Neural cell (in vitro differentiated cells): ENCODE results near the gene GMEB2. TPM values are rescaled to one million over a fixed set of nuclear protein-coding genes. Genes with fewer than 3 reads are reported as not detected.
A peak's percentile ranks its signal among the peaks of the same experiment; 100 is the strongest.

Experiments used
- H2AFZ ChIP-seq: fragments of 200-600, 300-800 bp; sonication (generic), shearing (Covaris generic); 2 replicates; pipeline ENCODE4 v1.6.0; 2014; ENCODE audit warnings: low read depth, mild to moderate bottlenecking, antibody characterized with exemption, low read length, moderate library complexity
- H3F3A ChIP-seq: fragments of 200-600 bp; shearing (Covaris generic); 2 replicates; pipeline ENCODE4 v1.6.1; 2016; ENCODE audit warnings: mild to moderate bottlenecking, moderate library complexity, mixed read lengths, antibody characterized with exemption, low read length; ENCODE audit not compliant: insufficient read depth, poor library complexity, severe bottlenecking
- H3K27ac ChIP-seq: fragments of 200-600, 300-800 bp; sonication (generic), shearing (Covaris generic); 2 replicates; pipeline ENCODE4 v1.5.1; 2014; ENCODE audit warnings: mild to moderate bottlenecking, low read length, moderate library complexity
- H3K27me3 ChIP-seq: fragments of 300-800, 200-600 bp; sonication (generic), shearing (Covaris generic); 2 replicates; pipeline ENCODE4 v1.6.0; 2014; ENCODE audit warnings: mild to moderate bottlenecking, low read depth, low read length, moderate library complexity; ENCODE audit not compliant: insufficient read depth
- H3K36me3 ChIP-seq: fragments of 300-800, 200-600 bp; sonication (generic), shearing (Covaris generic); 2 replicates; pipeline ENCODE4 v1.5.1; 2014; ENCODE audit warnings: mild to moderate bottlenecking, antibody characterized with exemption, low read length, moderate library complexity; ENCODE audit not compliant: insufficient read depth
- H3K4me2 ChIP-seq: fragments of 300-800, 200-600 bp; sonication (generic), shearing (Covaris generic); 2 replicates; pipeline ENCODE4 v1.6.0; 2014; ENCODE audit warnings: mild to moderate bottlenecking, low read length
- H3K4me3 ChIP-seq: fragments of 300-800, 200-600 bp; sonication (generic), shearing (Covaris generic); 2 replicates; pipeline ENCODE4 v1.5.1; 2014; ENCODE audit warnings: mild to moderate bottlenecking, low read length, moderate library complexity
- H3K79me2 ChIP-seq: fragments of 200-600 bp; shearing (Covaris generic); replicated peaks from 2 replicates; pipeline ENCODE4 v1.6.0; 2014; ENCODE audit warnings: mild to moderate bottlenecking, low read length, moderate library complexity; ENCODE audit not compliant: insufficient read depth
- H3K9ac ChIP-seq: fragments of 300-800, 200-600 bp; sonication (generic), shearing (Covaris generic); 2 replicates; pipeline ENCODE4 v1.6.1; 2016; ENCODE audit warnings: mild to moderate bottlenecking, low read length, mixed read lengths
- H3K9me2 ChIP-seq: fragments of 200-600 bp; shearing (Covaris generic); 2 replicates; pipeline ENCODE4 v1.6.1; 2016; ENCODE audit warnings: mild to moderate bottlenecking, low read length, mixed read lengths; ENCODE audit not compliant: insufficient read depth
- H3K9me3 ChIP-seq: fragments of 200-600, 300-800 bp; sonication (generic), shearing (Covaris generic); 2 replicates; pipeline ENCODE4 v1.6.1; 2016; ENCODE audit warnings: mild to moderate bottlenecking, mixed run types, low read length, moderate library complexity, mixed read lengths
- H4K20me1 ChIP-seq: fragments of 200-600 bp; shearing (Covaris generic); 2 replicates; pipeline ENCODE4 v1.6.1; 2016; ENCODE audit warnings: mild to moderate bottlenecking, mixed run types; ENCODE audit not compliant: insufficient read depth
- EP300 ChIP-seq: fragments of 450-650 bp; conservative IDR thresholded peaks from 2 replicates; pipeline ENCODE4 v1.6.1; 2014; ENCODE audit warnings: antibody characterized with exemption, mild to moderate bottlenecking, moderate library complexity; ENCODE audit not compliant: poor library complexity, severe bottlenecking
- EZH2 ChIP-seq: fragments of 200-600, 300-800 bp; shearing (Covaris generic), sonication (generic); IDR thresholded peaks from 2 replicates; pipeline ENCODE4 v1.6.1; 2014; ENCODE audit warnings: antibody characterized with exemption, low read length, borderline replicate concordance, mild to moderate bottlenecking; ENCODE audit not compliant: insufficient read depth, poor library complexity, severe bottlenecking
- MXI1 ChIP-seq: fragments of 450-650 bp; conservative IDR thresholded peaks from 2 replicates; pipeline ENCODE4 v1.6.1; 2014; ENCODE audit warnings: antibody characterized with exemption, mild to moderate bottlenecking; ENCODE audit not compliant: poor library complexity, severe bottlenecking
- POLR2AphosphoS5 ChIP-seq: IDR thresholded peaks from 2 replicates; pipeline ENCODE4 v1.6.1; 2012
- RAD21 ChIP-seq: fragments of 450-650 bp; conservative IDR thresholded peaks from 2 replicates; pipeline ENCODE4 v1.6.1; 2014; ENCODE audit warnings: antibody characterized with exemption, mild to moderate bottlenecking, moderate library complexity
- REST ChIP-seq: IDR thresholded peaks from 2 replicates; pipeline ENCODE4 v1.6.1; 2012; ENCODE audit warnings: borderline replicate concordance
- SMC3 ChIP-seq: fragments of 450-650 bp; conservative IDR thresholded peaks from 2 replicates; pipeline ENCODE4 v1.6.1; 2014; ENCODE audit warnings: antibody characterized with exemption, mild to moderate bottlenecking, moderate library complexity; ENCODE audit not compliant: poor library complexity
- TAF1 ChIP-seq: IDR thresholded peaks from 2 replicates; pipeline ENCODE4 v1.6.1; 2012; ENCODE audit warnings: low read depth
- polyA plus RNA-seq: library from polyadenylated mRNA; depleted of rRNA; stranded (reverse); fragments of >200 nt; gene quantifications from 2 replicates; pipeline ENCODE4 v1.2.3, GENCODE V29; 2014
- TF ChIP-seq, protein P1 (sequence below): fragments of 450-650 bp; IDR thresholded peaks from 2 replicates; pipeline ENCODE4 v1.5.1; 2014; ENCODE audit warnings: antibody characterized with exemption, mild to moderate bottlenecking, moderate library complexity; ENCODE audit not compliant: poor library complexity, severe bottlenecking

The GMEB2 gene
- polyA plus RNA-seq, 1 donor from 2014 or later: 13.7 TPM

- Histone ChIP-seq H3K4me3 (peak overlapping the region; percentile 65), H4K20me1 (no peaks in the 10 kb centered on the region)
Measured at GRCh38 chr20:63554361-63555278, 72.3 kb downstream of the GMEB2 start.

GRCh38 chr20:63553933-63554290 lies 73.0 kb downstream of the GMEB2 start, which contains the start of gene FNDC11:
Gene FNDC11, plus strand, starts transcription at chr20:63554159. Its CDS starts 1,505 bp downstream, at chr20:63555664.
- Histone ChIP-seq H4K20me1 (no peaks in the 10 kb centered on the region), H3K9me3 (no peaks in the 10 kb centered on the region), H3K27me3 (no peaks in the 10 kb centered on the region), H3K9me2 (no peaks in the 10 kb centered on the region), H3K79me2 (no peaks in the 10 kb centered on the region), H3K4me3 (peak within 1 kb of the TSS; percentile 65), H3K4me2 (no peak within 1 kb of the TSS), H3K36me3 (no peaks in the 10 kb centered on the region), H3K27ac (no peak within 1 kb of the TSS), H2AFZ (peak within 1 kb of the TSS; percentile 45), H3F3A (no peaks in the 10 kb centered on the region), H3K9ac (peak within 1 kb of the TSS; percentile 54)
- no peak for TF ChIP-seq SMC3
- TF ChIP-seq POLR2AphosphoS5: no peak
- TF ChIP-seq REST: no peak
- TF ChIP-seq TAF1: no peak
- TF ChIP-seq, protein P1, sequence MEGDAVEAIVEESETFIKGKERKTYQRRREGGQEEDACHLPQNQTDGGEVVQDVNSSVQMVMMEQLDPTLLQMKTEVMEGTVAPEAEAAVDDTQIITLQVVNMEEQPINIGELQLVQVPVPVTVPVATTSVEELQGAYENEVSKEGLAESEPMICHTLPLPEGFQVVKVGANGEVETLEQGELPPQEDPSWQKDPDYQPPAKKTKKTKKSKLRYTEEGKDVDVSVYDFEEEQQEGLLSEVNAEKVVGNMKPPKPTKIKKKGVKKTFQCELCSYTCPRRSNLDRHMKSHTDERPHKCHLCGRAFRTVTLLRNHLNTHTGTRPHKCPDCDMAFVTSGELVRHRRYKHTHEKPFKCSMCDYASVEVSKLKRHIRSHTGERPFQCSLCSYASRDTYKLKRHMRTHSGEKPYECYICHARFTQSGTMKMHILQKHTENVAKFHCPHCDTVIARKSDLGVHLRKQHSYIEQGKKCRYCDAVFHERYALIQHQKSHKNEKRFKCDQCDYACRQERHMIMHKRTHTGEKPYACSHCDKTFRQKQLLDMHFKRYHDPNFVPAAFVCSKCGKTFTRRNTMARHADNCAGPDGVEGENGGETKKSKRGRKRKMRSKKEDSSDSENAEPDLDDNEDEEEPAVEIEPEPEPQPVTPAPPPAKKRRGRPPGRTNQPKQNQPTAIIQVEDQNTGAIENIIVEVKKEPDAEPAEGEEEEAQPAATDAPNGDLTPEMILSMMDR: no peak
- no peak for TF ChIP-seq RAD21
- no peak for TF ChIP-seq EP300

More at GRCh38 chr20:63554361-63555278, 72.3 kb downstream of the GMEB2 start:
- no peaks in the 10 kb centered on the region for H3K9me2 ChIP-seq
- H3K4me2 ChIP-seq: no peak overlapping the region
- peak overlapping the region; percentile 45 for H2AFZ ChIP-seq
- no peaks in the 10 kb centered on the region for H3K36me3 ChIP-seq
- no peak overlapping the region for H3K27ac ChIP-seq
- H3K27me3 ChIP-seq: no peaks in the 10 kb centered on the region
- TF ChIP-seq SMC3 (no peak), MXI1 (no peak), POLR2AphosphoS5 (no peak), EZH2 (no peak), EP300 (no peak), TAF1 (no peak), RAD21 (no peak), REST (no peak)
- TF ChIP-seq, protein P1: no peak
- no peaks in the 10 kb centered on the region for H3F3A ChIP-seq
- H3K9me3 ChIP-seq: no peaks in the 10 kb centered on the region
- H3K79me2 ChIP-seq: no peaks in the 10 kb centered on the region
- peak overlapping the region; percentile 54 for H3K9ac ChIP-seq
